Measurements from ENCODE around the gene MACO1. TPM values are rescaled to one million over a fixed set of nuclear protein-coding genes. Genes with fewer than 3 reads are reported as not detected.

The MACO1 gene
- total and polyA plus RNA-seq, 2 of the 8 experiments (the other 6 are each of a cell fraction or from before 2014, with no cell fraction given), result 3.5 to 15.1 TPM

GRCh38 chr1:25476186-25477097 is 45.7 kb downstream of the MACO1 start (continued):
- TF ChIP-seq KDM4A (IDR thresholded peaks at IDR 0.05; ENCODE audit: low read depth, low read length, severe bottlenecking), result no peak
